ENCODE data around the gene EFNA3.

The EFNA3 gene

DNA sequence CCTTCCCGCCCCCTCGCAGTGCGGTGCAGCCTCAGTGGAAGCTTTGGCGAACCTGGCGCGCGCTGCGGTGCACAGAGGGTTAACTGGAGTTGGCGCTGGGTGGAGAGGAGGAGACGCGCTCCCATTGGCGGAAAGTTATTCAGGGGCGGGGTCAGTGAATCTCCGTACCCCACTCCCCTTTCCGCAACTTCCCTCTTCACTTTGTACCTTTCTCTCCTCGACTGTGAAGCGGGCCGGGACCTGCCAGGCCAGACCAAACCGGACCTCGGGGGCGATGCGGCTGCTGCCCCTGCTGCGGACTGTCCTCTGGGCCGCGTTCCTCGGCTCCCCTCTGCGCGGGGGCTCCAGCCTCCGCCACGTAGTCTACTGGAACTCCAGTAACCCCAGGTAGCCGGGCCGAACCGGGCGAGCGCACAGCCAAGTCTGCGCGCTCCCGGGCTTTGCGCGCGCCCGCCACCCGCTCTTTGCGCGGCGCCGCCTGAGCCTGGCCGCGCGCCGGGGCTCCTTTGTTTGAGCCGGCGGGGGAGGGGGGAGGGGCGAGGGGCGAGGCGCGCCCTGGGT lies 15.0 kb upstream of the EFNA3 start, which contains the start of gene EFNA4:
Gene EFNA4 (plus strand): TSS at position 191 of the 561 bp plus-strand sequence. CDS start 84 bp downstream, at position 275.
- H3K4me1 ChIP-seq (ENCODE audit: control insufficient read depth, insufficient read depth, low read length) = no peaks in the 10 kb centered on the region; the same call in none of the 2 replicates
- CTCF ChIA-PET = interaction anchor here (0.6 to 10.9 kb wide), 8 partner anchors 12 to 182 kb away, joined by 3 to 117 read pairs (median 4); partner anchors contain the start of genes ADAM15 and EFNA3
- POLR2A ChIA-PET = interaction anchor here (0.7 to 1.3 kb wide), 4 partner anchors 15 to 21 kb away, joined by 3 to 6 read pairs (median 4); partner anchors contain the start of gene EFNA3
- H3K36me3 ChIP-seq (ENCODE audit: control insufficient read depth in 2 of 2, insufficient read depth in 1 of 2, low read length in 2 of 2) = peaks cover 0 to 21% of the 10 kb centered on the region in 2 experiments; a peak in 1 of 3 replicates
- H3K9me3 ChIP-seq (ENCODE audit: control insufficient read depth, insufficient read depth, low read depth, low read length) = no peaks in the 10 kb centered on the region
- H3K4me3 ChIP-seq (ENCODE audit: low read depth, low read length) = peak within 1 kb of the TSS; percentile 88
- peak within 1 kb of the TSS; percentile 64; the same call in 1 of the 2 replicates for H3K27ac ChIP-seq (ENCODE audit: extremely low read depth, low read depth, low read length)
- TF ChIP-seq ZNF221 (tag by site-specific recombination; IDR thresholded peaks at IDR 0.05; ENCODE audit: borderline replicate concordance) (no peak), ZNF544 (tag by site-specific recombination; IDR thresholded peaks at IDR 0.05) (no peak), ZNF596 (tag by site-specific recombination; IDR thresholded peaks at IDR 0.05) (no peak), ZNF837 (tag by site-specific recombination; IDR thresholded peaks at IDR 0.05) (no peak), ZNF473 (tag by site-specific recombination; IDR thresholded peaks at IDR 0.05) (no peak), GLI2 (tag by site-specific recombination; IDR thresholded peaks at IDR 0.05; ENCODE audit: borderline replicate concordance, low read depth) (no peak), ZNF140 (tag by site-specific recombination; IDR thresholded peaks at IDR 0.05) (no peak), ZNF138 (tag by site-specific recombination; IDR thresholded peaks at IDR 0.05; ENCODE audit: borderline replicate concordance) (no peak), REPIN1 (tag by site-specific recombination; IDR thresholded peaks at IDR 0.05; ENCODE audit: low read depth) (no peak), ZNF350 (tag by site-specific recombination; IDR thresholded peaks at IDR 0.05) (no peak), ZNF701 (tag by site-specific recombination; IDR thresholded peaks at IDR 0.05) (no peak), ZNF133 (tag by site-specific recombination; IDR thresholded peaks at IDR 0.05) (no peak), ZNF10 (tag by site-specific recombination; IDR thresholded peaks at IDR 0.05) (no peak), GLIS1 (tag by site-specific recombination; IDR thresholded peaks at IDR 0.05) (no peak), ZNF830 (tag by site-specific recombination; IDR thresholded peaks at IDR 0.05; ENCODE audit: low read depth) (no peak), ZNF311 (tag by site-specific recombination; IDR thresholded peaks at IDR 0.05; ENCODE audit: borderline replicate concordance) (no peak), ZBTB1 (tag by site-specific recombination; IDR thresholded peaks at IDR 0.05) (no peak), ZNF664 (tag by site-specific recombination; IDR thresholded peaks at IDR 0.05) (no peak), ZNF114 (tag by site-specific recombination; IDR thresholded peaks at IDR 0.05) (no peak), ZNF621 (tag by site-specific recombination; IDR thresholded peaks at IDR 0.05) (no peak)
- TF ChIP-seq, protein P1, sequence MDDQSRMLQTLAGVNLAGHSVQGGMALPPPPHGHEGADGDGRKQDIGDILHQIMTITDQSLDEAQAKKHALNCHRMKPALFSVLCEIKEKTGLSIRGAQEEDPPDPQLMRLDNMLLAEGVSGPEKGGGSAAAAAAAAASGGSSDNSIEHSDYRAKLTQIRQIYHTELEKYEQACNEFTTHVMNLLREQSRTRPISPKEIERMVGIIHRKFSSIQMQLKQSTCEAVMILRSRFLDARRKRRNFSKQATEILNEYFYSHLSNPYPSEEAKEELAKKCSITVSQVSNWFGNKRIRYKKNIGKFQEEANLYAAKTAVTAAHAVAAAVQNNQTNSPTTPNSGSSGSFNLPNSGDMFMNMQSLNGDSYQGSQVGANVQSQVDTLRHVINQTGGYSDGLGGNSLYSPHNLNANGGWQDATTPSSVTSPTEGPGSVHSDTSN (CRISPR knock-in tag; IDR thresholded peaks at IDR 0.05) = no peak
- TF ChIP-seq, protein P2, sequence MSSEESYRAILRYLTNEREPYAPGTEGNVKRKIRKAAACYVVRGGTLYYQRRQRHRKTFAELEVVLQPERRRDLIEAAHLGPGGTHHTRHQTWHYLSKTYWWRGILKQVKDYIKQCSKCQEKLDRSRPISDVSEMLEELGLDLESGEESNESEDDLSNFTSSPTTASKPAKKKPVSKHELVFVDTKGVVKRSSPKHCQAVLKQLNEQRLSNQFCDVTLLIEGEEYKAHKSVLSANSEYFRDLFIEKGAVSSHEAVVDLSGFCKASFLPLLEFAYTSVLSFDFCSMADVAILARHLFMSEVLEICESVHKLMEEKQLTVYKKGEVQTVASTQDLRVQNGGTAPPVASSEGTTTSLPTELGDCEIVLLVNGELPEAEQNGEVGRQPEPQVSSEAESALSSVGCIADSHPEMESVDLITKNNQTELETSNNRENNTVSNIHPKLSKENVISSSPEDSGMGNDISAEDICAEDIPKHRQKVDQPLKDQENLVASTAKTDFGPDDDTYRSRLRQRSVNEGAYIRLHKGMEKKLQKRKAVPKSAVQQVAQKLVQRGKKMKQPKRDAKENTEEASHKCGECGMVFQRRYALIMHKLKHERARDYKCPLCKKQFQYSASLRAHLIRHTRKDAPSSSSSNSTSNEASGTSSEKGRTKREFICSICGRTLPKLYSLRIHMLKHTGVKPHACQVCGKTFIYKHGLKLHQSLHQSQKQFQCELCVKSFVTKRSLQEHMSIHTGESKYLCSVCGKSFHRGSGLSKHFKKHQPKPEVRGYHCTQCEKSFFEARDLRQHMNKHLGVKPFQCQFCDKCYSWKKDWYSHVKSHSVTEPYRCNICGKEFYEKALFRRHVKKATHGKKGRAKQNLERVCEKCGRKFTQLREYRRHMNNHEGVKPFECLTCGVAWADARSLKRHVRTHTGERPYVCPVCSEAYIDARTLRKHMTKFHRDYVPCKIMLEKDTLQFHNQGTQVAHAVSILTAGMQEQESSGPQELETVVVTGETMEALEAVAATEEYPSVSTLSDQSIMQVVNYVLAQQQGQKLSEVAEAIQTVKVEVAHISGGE (tag by site-specific recombination; conservative IDR thresholded peaks at IDR 0.05; ENCODE audit: low read depth) = no peak; the same call in 1 of the 2 replicates
- TF ChIP-seq, protein P3, sequence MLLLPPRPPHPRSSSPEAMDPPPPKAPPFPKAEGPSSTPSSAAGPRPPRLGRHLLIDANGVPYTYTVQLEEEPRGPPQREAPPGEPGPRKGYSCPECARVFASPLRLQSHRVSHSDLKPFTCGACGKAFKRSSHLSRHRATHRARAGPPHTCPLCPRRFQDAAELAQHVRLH (tag by site-specific recombination; IDR thresholded peaks at IDR 0.05) = no peak
- TF ChIP-seq, protein P4, sequence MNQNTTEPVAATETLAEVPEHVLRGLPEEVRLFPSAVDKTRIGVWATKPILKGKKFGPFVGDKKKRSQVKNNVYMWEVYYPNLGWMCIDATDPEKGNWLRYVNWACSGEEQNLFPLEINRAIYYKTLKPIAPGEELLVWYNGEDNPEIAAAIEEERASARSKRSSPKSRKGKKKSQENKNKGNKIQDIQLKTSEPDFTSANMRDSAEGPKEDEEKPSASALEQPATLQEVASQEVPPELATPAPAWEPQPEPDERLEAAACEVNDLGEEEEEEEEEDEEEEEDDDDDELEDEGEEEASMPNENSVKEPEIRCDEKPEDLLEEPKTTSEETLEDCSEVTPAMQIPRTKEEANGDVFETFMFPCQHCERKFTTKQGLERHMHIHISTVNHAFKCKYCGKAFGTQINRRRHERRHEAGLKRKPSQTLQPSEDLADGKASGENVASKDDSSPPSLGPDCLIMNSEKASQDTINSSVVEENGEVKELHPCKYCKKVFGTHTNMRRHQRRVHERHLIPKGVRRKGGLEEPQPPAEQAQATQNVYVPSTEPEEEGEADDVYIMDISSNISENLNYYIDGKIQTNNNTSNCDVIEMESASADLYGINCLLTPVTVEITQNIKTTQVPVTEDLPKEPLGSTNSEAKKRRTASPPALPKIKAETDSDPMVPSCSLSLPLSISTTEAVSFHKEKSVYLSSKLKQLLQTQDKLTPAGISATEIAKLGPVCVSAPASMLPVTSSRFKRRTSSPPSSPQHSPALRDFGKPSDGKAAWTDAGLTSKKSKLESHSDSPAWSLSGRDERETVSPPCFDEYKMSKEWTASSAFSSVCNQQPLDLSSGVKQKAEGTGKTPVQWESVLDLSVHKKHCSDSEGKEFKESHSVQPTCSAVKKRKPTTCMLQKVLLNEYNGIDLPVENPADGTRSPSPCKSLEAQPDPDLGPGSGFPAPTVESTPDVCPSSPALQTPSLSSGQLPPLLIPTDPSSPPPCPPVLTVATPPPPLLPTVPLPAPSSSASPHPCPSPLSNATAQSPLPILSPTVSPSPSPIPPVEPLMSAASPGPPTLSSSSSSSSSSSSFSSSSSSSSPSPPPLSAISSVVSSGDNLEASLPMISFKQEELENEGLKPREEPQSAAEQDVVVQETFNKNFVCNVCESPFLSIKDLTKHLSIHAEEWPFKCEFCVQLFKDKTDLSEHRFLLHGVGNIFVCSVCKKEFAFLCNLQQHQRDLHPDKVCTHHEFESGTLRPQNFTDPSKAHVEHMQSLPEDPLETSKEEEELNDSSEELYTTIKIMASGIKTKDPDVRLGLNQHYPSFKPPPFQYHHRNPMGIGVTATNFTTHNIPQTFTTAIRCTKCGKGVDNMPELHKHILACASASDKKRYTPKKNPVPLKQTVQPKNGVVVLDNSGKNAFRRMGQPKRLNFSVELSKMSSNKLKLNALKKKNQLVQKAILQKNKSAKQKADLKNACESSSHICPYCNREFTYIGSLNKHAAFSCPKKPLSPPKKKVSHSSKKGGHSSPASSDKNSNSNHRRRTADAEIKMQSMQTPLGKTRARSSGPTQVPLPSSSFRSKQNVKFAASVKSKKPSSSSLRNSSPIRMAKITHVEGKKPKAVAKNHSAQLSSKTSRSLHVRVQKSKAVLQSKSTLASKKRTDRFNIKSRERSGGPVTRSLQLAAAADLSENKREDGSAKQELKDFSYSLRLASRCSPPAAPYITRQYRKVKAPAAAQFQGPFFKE (tag by site-specific recombination; IDR thresholded peaks at IDR 0.05; ENCODE audit: borderline replicate concordance) = no peak
- TF ChIP-seq, protein P5, sequence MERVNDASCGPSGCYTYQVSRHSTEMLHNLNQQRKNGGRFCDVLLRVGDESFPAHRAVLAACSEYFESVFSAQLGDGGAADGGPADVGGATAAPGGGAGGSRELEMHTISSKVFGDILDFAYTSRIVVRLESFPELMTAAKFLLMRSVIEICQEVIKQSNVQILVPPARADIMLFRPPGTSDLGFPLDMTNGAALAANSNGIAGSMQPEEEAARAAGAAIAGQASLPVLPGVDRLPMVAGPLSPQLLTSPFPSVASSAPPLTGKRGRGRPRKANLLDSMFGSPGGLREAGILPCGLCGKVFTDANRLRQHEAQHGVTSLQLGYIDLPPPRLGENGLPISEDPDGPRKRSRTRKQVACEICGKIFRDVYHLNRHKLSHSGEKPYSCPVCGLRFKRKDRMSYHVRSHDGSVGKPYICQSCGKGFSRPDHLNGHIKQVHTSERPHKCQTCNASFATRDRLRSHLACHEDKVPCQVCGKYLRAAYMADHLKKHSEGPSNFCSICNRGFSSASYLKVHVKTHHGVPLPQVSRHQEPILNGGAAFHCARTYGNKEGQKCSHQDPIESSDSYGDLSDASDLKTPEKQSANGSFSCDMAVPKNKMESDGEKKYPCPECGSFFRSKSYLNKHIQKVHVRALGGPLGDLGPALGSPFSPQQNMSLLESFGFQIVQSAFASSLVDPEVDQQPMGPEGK (tag by site-specific recombination; IDR thresholded peaks at IDR 0.05) = peak; percentile 68; the same call in 1 of the 2 replicates

All from HEK293 (cell line).